Lung (tissue), 12 donors: ENCODE results near the gene SDK1. TPM values are rescaled to one million over a fixed set of nuclear protein-coding genes. Genes with fewer than 3 reads are reported as not detected.
"Not testable (repeated sequence)": the region's sequence is repeated elsewhere in the genome, so short reads cannot be mapped to it uniquely, and the experiment has no call there.

Experiments
- ATAC-seq: fragments of 200-7000 bp; cut with Tn5 transposase; one replicate; pipeline ENCODE4 v1.9.1; 2020; ENCODE audit warnings: moderate number of reproducible peaks; ENCODE audit not compliant: insufficient read depth, low FRiP score
- DNase-seq, 3 donors: peaks; one replicate each; pipeline ENCODE4 v3.0.0-alpha.2; 2013 to 2017
- H3K27ac ChIP-seq, 2 donors: one replicate each; pipeline ENCODE4 v1.5.1; 2013; ENCODE audit warnings: mild to moderate bottlenecking in 2 of 2, moderate library complexity in 2 of 2, control low read depth in 1 of 2, inconsistent platforms in 1 of 2, low read depth in 1 of 2, low read length in 1 of 2
- H3K27me3 ChIP-seq, 3 donors: one replicate each; pipeline ENCODE4 v1.5.1; 2013; ENCODE audit warnings: low read length in 2 of 3; ENCODE audit not compliant: control insufficient read depth in 3 of 3, insufficient read depth in 3 of 3
- H3K36me3 ChIP-seq, 4 donors: one replicate each; pipeline ENCODE4 v1.5.1; 2013; ENCODE audit warnings: low read length in 4 of 4, mild to moderate bottlenecking in 1 of 4, moderate library complexity in 1 of 4; ENCODE audit not compliant: control insufficient read depth in 4 of 4, insufficient read depth in 4 of 4
- H3K4me1 ChIP-seq, 5 donors: one replicate each; pipeline ENCODE4 v1.5.1; 2013; ENCODE audit warnings: low read length in 5 of 5, mild to moderate bottlenecking in 2 of 5, moderate library complexity in 1 of 5; ENCODE audit not compliant: control insufficient read depth in 5 of 5, insufficient read depth in 5 of 5
- H3K4me3 ChIP-seq: one replicate; pipeline ENCODE4 v1.5.1; 2013; ENCODE audit warnings: mild to moderate bottlenecking, control low read depth, moderate library complexity
- H3K9ac ChIP-seq, 2 donors: one replicate each; pipeline ENCODE4 v1.5.1; 2013; ENCODE audit warnings: low read length in 2 of 2, control low read depth in 1 of 2; ENCODE audit not compliant: insufficient read depth in 1 of 2
- H3K9me3 ChIP-seq, 4 donors: one replicate each; pipeline ENCODE4 v1.5.1; 2013; ENCODE audit warnings: low read length in 3 of 4, mild to moderate bottlenecking in 1 of 4, moderate library complexity in 1 of 4; ENCODE audit not compliant: control insufficient read depth in 4 of 4, insufficient read depth in 3 of 4
- CTCF ChIP-seq: IDR thresholded peaks from 2 replicates; pipeline ENCODE4 v1.5.1; 2012; ENCODE audit warnings: mild to moderate bottlenecking; ENCODE audit errors: control extremely low read depth, extremely low read depth
- WGBS, 2 donors: extraction: QIAGEN DNeasy Blood & Tissue Kit; methylation state at CpG; one replicate each; pipeline ENCODE4 v1.1.7; 2013; 5-methylcytosine and 5-hydroxymethylcytosine counted together
- polyA plus RNA-seq, 2 donors: library from polyadenylated mRNA; stranded (reverse); fragments of 200-250 nt; gene quantifications; one replicate each; pipeline ENCODE4 v1.2.1, GENCODE V29; 2013
- total RNA-seq, 2 donors: library from RNA; depleted of rRNA in 1 of 2; stranded (reverse); fragments of >200 nt in 1 of 2; gene quantifications; one replicate each; pipeline ENCODE4 v1.2.1, GENCODE V29; 2014 to 2021
- donor health status: control.
- donor health status: control.
- donor health status: Bipolar disorder and iron deficiency.
- donor health status: healthy.
- donor health status: DM: yes; HTN: yes; CAD: no.

SDK1 gene
- total and polyA plus RNA-seq, 4 donors = 3.7 to 30.1 (median 12.7) TPM

GRCh38 chr7:3754493-3755341 is 453.7 kb downstream of the SDK1 start:
- H3K27me3 ChIP-seq = no peaks in the 10 kb centered on the region
- H3K4me1 ChIP-seq = peaks cover 0 to 21% (median 2%) of the 10 kb centered on the region in 5 donors
- H3K9ac ChIP-seq = peak overlapping the region in 1 of 2 donors; percentile 35
- H3K36me3 ChIP-seq = no peaks in the 10 kb centered on the region
- H3K27ac ChIP-seq = peak overlapping the region in 1 of 2 donors; percentile 47
- H3K9me3 ChIP-seq = peaks cover 0 to 3% (median 0%) of the 10 kb centered on the region in 4 donors
- 50 to 70% methylated on average over 15 of the region's 15 CpGs for WGBS, 2 donors
- DNase-seq = peak; percentile 90 to 98 (median 95)
- peak; percentile 30 for ATAC-seq
- H3K4me3 ChIP-seq = no peak overlapping the region
- no peak for TF ChIP-seq CTCF

- H3K4me1 ChIP-seq = peaks cover 0 to 31% (median 2%) of the 10 kb centered on the region in 5 donors
- H3K27ac ChIP-seq = not testable (repeated sequence)
- 94 to 98% methylated on average over 8 of the region's 8 CpGs for WGBS, 2 donors
Measured at GRCh38 chr7:3755778-3756453, 454.9 kb downstream of the SDK1 start.

GRCh38 chr7:3757059-3757458 is 456.0 kb downstream of the SDK1 start:
- no peak overlapping the region for H3K27ac ChIP-seq
- ATAC-seq = no peak

More at GRCh38 chr7:3755778-3756453, 454.9 kb downstream of the SDK1 start:
- not testable (repeated sequence) for H3K9ac ChIP-seq, H3K9me3 ChIP-seq, H3K4me3 ChIP-seq, H3K27me3 ChIP-seq, ATAC-seq, DNase-seq, H3K36me3 ChIP-seq

More at GRCh38 chr7:3757059-3757458, 456.0 kb downstream of the SDK1 start:
- no peak for DNase-seq
- no peak overlapping the region for H3K4me3 ChIP-seq
- no peak for TF ChIP-seq CTCF
- H3K9me3 ChIP-seq = peaks cover 0 to 3% (median 0%) of the 10 kb centered on the region in 4 donors
- no peak overlapping the region for H3K9ac ChIP-seq
- no peaks in the 10 kb centered on the region for H3K27me3 ChIP-seq
- H3K36me3 ChIP-seq = no peaks in the 10 kb centered on the region
- H3K4me1 ChIP-seq = peaks cover 0 to 42% (median 3%) of the 10 kb centered on the region in 5 donors
- WGBS, 2 donors = 64 to 78% methylated on average over 3 of the region's 3 CpGs
